ENCODE measurements around the gene RAB7A. TPM values are rescaled to one million over a fixed set of nuclear protein-coding genes. Genes with fewer than 3 reads are reported as not detected.

RAB7A gene
- total and polyA plus RNA-seq, 2 experiments from 2014 or later: 71.3 to 255 TPM

DNA sequence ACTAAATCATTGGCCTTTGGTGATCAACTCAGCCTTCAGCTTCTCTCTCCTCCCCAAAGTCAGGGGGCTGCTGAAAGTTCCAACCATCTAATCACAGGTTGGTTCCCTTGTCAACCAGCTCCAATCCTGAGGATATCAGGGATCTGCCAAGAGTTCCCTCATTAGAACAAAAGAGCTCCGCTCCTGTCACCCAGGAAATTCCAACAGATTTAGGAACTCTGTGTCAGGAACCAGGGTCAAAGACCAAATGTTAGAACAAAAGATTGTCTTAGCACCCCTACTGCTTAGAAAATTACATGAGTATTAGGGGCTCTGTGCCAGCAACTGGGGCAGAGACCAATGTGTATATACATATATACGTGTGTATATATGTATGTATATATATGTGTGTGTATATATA is 32.3 kb upstream of the RAB7A start:
- in situ Hi-C loops (cut with MboI): no loop called here

DNA sequence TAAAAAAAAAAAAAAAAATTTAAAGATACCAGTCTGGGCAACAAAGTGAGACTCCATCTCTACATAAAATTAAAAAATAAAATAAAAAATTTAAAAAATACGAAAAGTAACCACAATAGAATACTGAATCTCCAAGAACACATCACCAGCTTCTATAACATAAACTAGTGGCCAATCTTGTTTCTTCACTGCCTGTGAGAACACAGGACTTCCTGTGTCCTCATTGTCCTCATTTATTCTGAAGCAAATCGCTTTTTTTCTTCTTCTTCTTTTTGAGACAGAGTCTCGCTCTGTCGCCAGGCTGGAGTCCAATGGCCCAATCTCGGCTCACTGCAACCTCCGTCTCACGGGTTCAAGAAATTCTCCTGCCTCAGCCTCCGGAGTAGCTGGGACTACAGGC is 28.6 kb upstream of the RAB7A start:
- H3K9ac ChIP-seq: no peak overlapping the region
- no peaks in the 10 kb centered on the region for H3K27me3 ChIP-seq (replicated peaks; ENCODE audit: insufficient read depth)
- H3K4me3 ChIP-seq: no peak overlapping the region
- in situ Hi-C loops (cut with MboI): no loop called here
- H3K9me3 ChIP-seq (ENCODE audit: low read depth): no peaks in the 10 kb centered on the region
- DNase-seq: peak; percentile 13
- TF ChIP-seq EZH2 (IDR thresholded peaks at IDR 0.05; ENCODE audit: insufficient read depth, poor library complexity, severe bottlenecking): no peak
- TF ChIP-seq EZH2phosphoT487 (IDR thresholded peaks at IDR 0.05; ENCODE audit: insufficient read depth, low read depth): no peak
- H3K36me3 ChIP-seq (ENCODE audit: low read depth): no peaks in the 10 kb centered on the region
- 92 to 95% methylated on average over 8 of the region's 8 CpGs for WGBS, 2 experiments (ENCODE audit: low coverage in 1 of 2, low lambda C conversion rate in 2 of 2, missing lambda C conversion rate in 2 of 2)
- no peak overlapping the region for H3K27ac ChIP-seq
- H4K20me1 ChIP-seq (ENCODE audit: insufficient read depth): no peaks in the 10 kb centered on the region
- no peaks in the 10 kb centered on the region for H3F3A ChIP-seq (ENCODE audit: insufficient read depth)
- H3K4me2 ChIP-seq (ENCODE audit: unreplicated experiment): no peak overlapping the region
- no peak overlapping the region for H2AFZ ChIP-seq
- no peaks in the 10 kb centered on the region for H3K79me2 ChIP-seq (ENCODE audit: insufficient read depth)
- no peaks in the 10 kb centered on the region for H3K4me1 ChIP-seq (ENCODE audit: insufficient read depth)
- H3K9me2 ChIP-seq (ENCODE audit: insufficient read depth): no peaks in the 10 kb centered on the region

More for the DNA sequence above, 32.3 kb upstream of the RAB7A start:
- 35 to 43% methylated on average over 2 of the region's 2 CpGs for WGBS, 2 experiments (ENCODE audit: low coverage in 1 of 2, low lambda C conversion rate in 2 of 2, missing lambda C conversion rate in 2 of 2)
- DNase-seq: no peak
- Histone ChIP-seq H3K27me3 (replicated peaks; ENCODE audit: insufficient read depth) (no peaks in the 10 kb centered on the region), H3K9ac (no peak overlapping the region), H3K4me3 (no peak overlapping the region), H3K9me2 (ENCODE audit: insufficient read depth) (no peaks in the 10 kb centered on the region), H3K36me3 (ENCODE audit: low read depth) (no peaks in the 10 kb centered on the region), H3F3A (ENCODE audit: insufficient read depth) (no peaks in the 10 kb centered on the region), H3K9me3 (ENCODE audit: low read depth) (no peaks in the 10 kb centered on the region), H2AFZ (no peak overlapping the region), H4K20me1 (ENCODE audit: insufficient read depth) (no peaks in the 10 kb centered on the region), H3K27ac (no peak overlapping the region), H3K4me2 (ENCODE audit: unreplicated experiment) (no peak overlapping the region), H3K4me1 (ENCODE audit: insufficient read depth) (no peaks in the 10 kb centered on the region), H3K79me2 (ENCODE audit: insufficient read depth) (no peaks in the 10 kb centered on the region)
- TF ChIP-seq EZH2 (IDR thresholded peaks at IDR 0.05; ENCODE audit: insufficient read depth, poor library complexity, severe bottlenecking): no peak

DNA sequence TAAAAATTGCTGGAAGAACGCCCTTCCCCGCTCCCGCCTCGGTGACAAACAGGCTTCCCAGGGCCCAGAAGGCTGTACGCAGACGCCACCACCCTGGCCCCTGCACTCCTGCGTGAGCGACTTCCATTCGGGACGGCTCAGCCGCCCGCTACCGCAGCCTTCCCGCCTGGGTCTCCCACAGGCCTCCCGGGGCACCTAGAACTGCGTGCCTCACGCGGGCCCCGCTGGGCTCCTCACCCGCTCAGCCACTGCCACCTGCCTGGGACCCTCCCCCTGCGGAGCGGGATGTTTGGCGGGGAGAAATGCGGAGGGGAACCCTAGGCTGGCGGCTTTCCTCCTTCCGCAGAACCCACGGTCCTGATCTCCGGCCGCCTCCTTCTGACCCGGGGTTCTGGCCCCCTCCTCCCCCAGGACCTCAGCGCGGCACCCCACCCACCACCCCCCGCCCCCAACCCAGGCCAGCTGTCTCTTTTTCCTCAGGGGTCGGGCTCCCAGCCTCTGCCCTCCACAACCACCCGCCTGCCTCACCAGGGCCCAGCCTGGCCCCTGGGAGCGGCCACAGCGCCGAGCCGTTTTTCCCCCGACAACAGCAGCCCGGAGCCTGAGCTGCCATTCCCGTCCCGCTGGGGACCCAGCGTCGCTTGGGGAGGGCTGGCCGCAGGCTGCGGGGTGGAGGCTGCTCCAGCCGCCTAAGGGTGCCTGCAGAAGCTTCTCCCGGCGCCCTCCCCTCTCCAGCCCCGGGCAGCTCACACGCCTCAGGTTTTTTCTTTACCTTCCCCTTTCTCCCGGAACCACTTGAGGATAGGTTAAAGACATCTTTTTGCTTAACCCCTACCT is 27.6 kb upstream of the RAB7A start:
- H4K20me1 ChIP-seq (ENCODE audit: insufficient read depth): no peaks in the 10 kb centered on the region
- no peak overlapping the region for H3K27ac ChIP-seq
- no peaks in the 10 kb centered on the region for H3K4me1 ChIP-seq (ENCODE audit: insufficient read depth)
- H3K79me2 ChIP-seq (ENCODE audit: insufficient read depth): no peaks in the 10 kb centered on the region
- H3F3A ChIP-seq (ENCODE audit: insufficient read depth): no peaks in the 10 kb centered on the region
- peak overlapping the region; percentile 74 for H3K4me3 ChIP-seq
- H2AFZ ChIP-seq: peak overlapping the region; percentile 95
- in situ Hi-C loops (cut with MboI): no loop called here
- H3K9me2 ChIP-seq (ENCODE audit: insufficient read depth): no peaks in the 10 kb centered on the region
- TF ChIP-seq EZH2phosphoT487 (IDR thresholded peaks at IDR 0.05; ENCODE audit: insufficient read depth, low read depth) (no peak), EZH2 (IDR thresholded peaks at IDR 0.05; ENCODE audit: insufficient read depth, poor library complexity, severe bottlenecking) (no peak)
- WGBS, 2 experiments (ENCODE audit: low coverage in 1 of 2, low lambda C conversion rate in 2 of 2, missing lambda C conversion rate in 2 of 2): 3 to 5% methylated on average over 42 to 53 of the region's 53 CpGs
- peak overlapping the region; percentile 71 for H3K4me2 ChIP-seq (ENCODE audit: unreplicated experiment)
- H3K36me3 ChIP-seq (ENCODE audit: low read depth): no peaks in the 10 kb centered on the region
- no peaks in the 10 kb centered on the region for H3K9me3 ChIP-seq (ENCODE audit: low read depth)
- peak overlapping the region; percentile 69 for H3K9ac ChIP-seq
- DNase-seq: peak; percentile 67
- H3K27me3 ChIP-seq (replicated peaks; ENCODE audit: insufficient read depth): no peaks in the 10 kb centered on the region

DNA sequence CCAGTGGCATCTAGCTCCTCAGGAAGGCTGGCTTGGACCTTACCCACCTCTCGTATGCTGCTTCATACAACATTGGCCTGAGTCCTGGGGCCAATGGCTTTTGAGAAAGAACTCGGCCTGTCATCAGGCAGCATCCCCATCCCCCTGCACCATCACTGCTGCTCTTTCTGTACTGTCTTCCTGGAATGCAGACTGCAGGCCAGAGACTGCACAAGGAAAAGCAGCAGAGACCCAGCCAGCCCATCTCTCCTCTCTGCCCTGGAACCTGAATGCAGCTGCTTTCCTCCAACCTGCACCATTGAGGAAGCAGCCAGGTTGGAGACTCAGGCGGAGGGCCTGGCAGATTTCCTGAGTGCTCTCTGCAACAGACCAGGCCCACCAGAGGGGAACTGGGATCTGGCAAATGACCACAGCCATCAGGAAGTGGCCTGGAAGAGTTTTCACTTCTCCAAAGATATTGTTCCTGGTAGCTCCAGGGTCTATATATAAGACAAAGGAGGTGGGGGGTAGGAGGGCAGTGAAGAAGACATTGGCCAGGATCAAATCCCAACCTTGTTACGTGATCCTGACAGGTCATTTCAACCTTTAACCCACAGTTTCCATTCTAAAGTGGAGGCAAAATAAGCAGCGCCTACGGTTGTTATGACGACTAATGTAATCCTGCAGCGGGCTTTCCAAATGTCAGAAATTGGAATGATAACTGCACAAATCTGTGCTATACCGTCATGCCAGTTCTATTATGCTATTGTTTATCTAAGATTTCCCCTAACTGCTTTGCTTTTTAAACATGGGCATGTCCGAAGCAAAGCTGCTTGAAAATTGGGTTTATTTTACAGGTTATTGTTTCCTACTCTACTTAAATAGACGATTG is 24.4 kb upstream of the RAB7A start:
- H3K27me3 ChIP-seq (replicated peaks; ENCODE audit: insufficient read depth): no peaks in the 10 kb centered on the region; the same call in 1 of the 2 replicates
- no peak overlapping the region for H3K4me3 ChIP-seq
- H3K9me2 ChIP-seq (ENCODE audit: insufficient read depth): no peaks in the 10 kb centered on the region
- H3K4me1 ChIP-seq (ENCODE audit: insufficient read depth): no peaks in the 10 kb centered on the region
- in situ Hi-C loops (cut with MboI): no loop called here
- TF ChIP-seq EZH2phosphoT487 (IDR thresholded peaks at IDR 0.05; ENCODE audit: insufficient read depth, low read depth): no peak
- no peak overlapping the region for H2AFZ ChIP-seq
- no peaks in the 10 kb centered on the region for H3K9me3 ChIP-seq (ENCODE audit: low read depth)
- H3K27ac ChIP-seq: no peak overlapping the region
- no peaks in the 10 kb centered on the region for H3K79me2 ChIP-seq (ENCODE audit: insufficient read depth)
- H3K4me2 ChIP-seq (ENCODE audit: unreplicated experiment): no peak overlapping the region
- 61 to 65% methylated on average over 11 of the region's 11 CpGs for WGBS, 2 experiments (ENCODE audit: low coverage in 1 of 2, low lambda C conversion rate in 2 of 2, missing lambda C conversion rate in 2 of 2)
- no peak for DNase-seq
- no peaks in the 10 kb centered on the region for H4K20me1 ChIP-seq (ENCODE audit: insufficient read depth)
- H3F3A ChIP-seq (ENCODE audit: insufficient read depth): no peaks in the 10 kb centered on the region
- no peak overlapping the region for H3K9ac ChIP-seq
- H3K36me3 ChIP-seq (ENCODE audit: low read depth): no peaks in the 10 kb centered on the region
